H9 (cell line): ENCODE measurements around the gene AIF1L. TPM values are rescaled to one million over a fixed set of nuclear protein-coding genes. Genes with fewer than 3 reads are reported as not detected.

Experiments
- DNase-seq: peaks from one replicate; pipeline ENCODE4 v3.0.0-alpha.2; 2017
- H2AFZ ChIP-seq: one replicate; pipeline ENCODE4 v1.6.1; 2013; ENCODE audit warnings: mild to moderate bottlenecking, low read length, control low read depth, moderate library complexity
- H2AK5ac ChIP-seq: 2 replicates; pipeline ENCODE4 v1.6.1; 2013; ENCODE audit warnings: low read length, control low read depth, mixed read lengths; ENCODE audit not compliant: insufficient read length
- H2BK120ac ChIP-seq: one replicate; pipeline ENCODE4 v1.6.1; 2013; ENCODE audit warnings: low read depth, mild to moderate bottlenecking, low read length, control low read depth, inconsistent platforms; ENCODE audit not compliant: poor library complexity, severe bottlenecking
- H2BK12ac ChIP-seq: 2 replicates; pipeline ENCODE4 v1.6.1; 2013; ENCODE audit warnings: low read length, control low read depth, mixed read lengths, low read depth; ENCODE audit not compliant: insufficient read length
- H2BK15ac ChIP-seq: 2 replicates; pipeline ENCODE4 v1.6.1; 2013; ENCODE audit warnings: low read depth, low read length, control low read depth
- H2BK20ac ChIP-seq: one replicate; pipeline ENCODE4 v1.6.1; 2013; ENCODE audit warnings: low read depth, mild to moderate bottlenecking, low read length, control low read depth, inconsistent platforms; ENCODE audit not compliant: poor library complexity, severe bottlenecking
- H2BK5ac ChIP-seq: 2 replicates; pipeline ENCODE4 v1.6.1; 2013; ENCODE audit warnings: low read length, control low read depth, mixed read lengths; ENCODE audit not compliant: insufficient read length
- H3K14ac ChIP-seq: 2 replicates; pipeline ENCODE4 v1.6.1; 2013; ENCODE audit warnings: low read length, control low read depth; ENCODE audit not compliant: insufficient read depth
- H3K18ac ChIP-seq: 2 replicates; pipeline ENCODE4 v1.6.1; 2013; ENCODE audit warnings: low read depth, mild to moderate bottlenecking, mixed read lengths, low read length, control low read depth; ENCODE audit not compliant: insufficient read length
- H3K23ac ChIP-seq: 2 replicates; pipeline ENCODE4 v1.6.1; 2013; ENCODE audit warnings: low read length, control low read depth, mixed read lengths, low read depth; ENCODE audit not compliant: insufficient read length
- H3K23me2 ChIP-seq: 2 replicates; pipeline ENCODE4 v1.6.1; 2013; ENCODE audit warnings: low read depth, mild to moderate bottlenecking, mixed read lengths, low read length, control low read depth; ENCODE audit not compliant: insufficient read length, poor library complexity, severe bottlenecking
- H3K27ac ChIP-seq: 2 replicates; pipeline ENCODE4 v1.5.1; 2013; ENCODE audit warnings: low read length, control low read depth, mixed read lengths, low read depth; ENCODE audit not compliant: insufficient read length
- H3K27me3 ChIP-seq: 2 replicates; pipeline ENCODE4 v1.6.1; 2013; ENCODE audit warnings: low read length, control low read depth, inconsistent platforms; ENCODE audit not compliant: insufficient read depth
- H3K4ac ChIP-seq: 2 replicates; pipeline ENCODE4 v1.6.1; 2013; ENCODE audit warnings: low read depth, mild to moderate bottlenecking, control low read depth, inconsistent platforms, low read length, moderate library complexity
- H3K4me1 ChIP-seq: 2 replicates; pipeline ENCODE4 v1.6.1; 2013; ENCODE audit warnings: low read length, control low read depth, inconsistent platforms; ENCODE audit not compliant: insufficient read depth
- H3K4me2 ChIP-seq: 2 replicates; pipeline ENCODE4 v1.6.1; 2013; ENCODE audit warnings: low read length, control low read depth, mixed read lengths; ENCODE audit not compliant: insufficient read length, insufficient read depth
- H3K56ac ChIP-seq: 2 replicates; pipeline ENCODE4 v1.6.1; 2013; ENCODE audit warnings: low read depth, mild to moderate bottlenecking, mixed read lengths, low read length, control low read depth; ENCODE audit not compliant: insufficient read length
- H3K79me1 ChIP-seq: 2 replicates; pipeline ENCODE4 v1.6.1; 2013; ENCODE audit warnings: low read depth, mild to moderate bottlenecking, moderate library complexity, low read length, control low read depth, inconsistent platforms; ENCODE audit not compliant: insufficient read depth, poor library complexity, severe bottlenecking
- H3K79me2 ChIP-seq: 2 replicates; pipeline ENCODE4 v1.6.1; 2013; ENCODE audit warnings: low read length, control low read depth, inconsistent platforms; ENCODE audit not compliant: insufficient read depth
- H3K9ac ChIP-seq: 2 replicates; pipeline ENCODE4 v1.6.1; 2013; ENCODE audit warnings: low read length, control low read depth, mixed read lengths; ENCODE audit not compliant: insufficient read length; ENCODE audit errors: extremely low read depth
- H3K9me3 ChIP-seq: one replicate; pipeline ENCODE4 v1.6.1; 2013; ENCODE audit warnings: low read depth, low read length, inconsistent platforms; ENCODE audit not compliant: control insufficient read depth
- H3T11ph ChIP-seq: one replicate; pipeline ENCODE4 v1.6.1; 2013; ENCODE audit warnings: mild to moderate bottlenecking, low read length, control low read depth, inconsistent platforms
- H4K20me1 ChIP-seq: one replicate; pipeline ENCODE4 v1.6.1; 2013; ENCODE audit not compliant: control insufficient read depth, insufficient read length, insufficient read depth
- H4K5ac ChIP-seq: 2 replicates; pipeline ENCODE4 v1.6.1; 2013; ENCODE audit warnings: low read depth, mild to moderate bottlenecking, mixed read lengths, low read length, control low read depth; ENCODE audit not compliant: insufficient read length
- H4K8ac ChIP-seq: replicated peaks from 2 replicates; pipeline ENCODE4 v1.6.1; 2013; ENCODE audit warnings: low read length, control low read depth, mixed read lengths, low read depth; ENCODE audit not compliant: insufficient read length
- H4K91ac ChIP-seq: 2 replicates; pipeline ENCODE4 v1.6.1; 2013; ENCODE audit warnings: low read depth, mild to moderate bottlenecking, moderate library complexity, mixed read lengths, low read length, control low read depth; ENCODE audit not compliant: insufficient read length
- H3K27ac Mint-ChIP-seq, 3 experiments: 2 replicates in 2 of 3; 3 replicates in 1 of 3; pipeline ENCODE4 v1.8.0; 2020 to 2021; ENCODE audit warnings: mixed read lengths in 3 of 3, mild to moderate bottlenecking in 1 of 3, moderate library complexity in 1 of 3
- H3K27me3 Mint-ChIP-seq: 2 replicates; pipeline ENCODE4 v1.8.0; 2021; ENCODE audit warnings: low read depth, mild to moderate bottlenecking, moderate library complexity, mixed read lengths
- H3K36me3 Mint-ChIP-seq, 3 experiments: 2 replicates in 2 of 3; 3 replicates in 1 of 3; pipeline ENCODE4 v1.8.0; 2020 to 2021; ENCODE audit warnings: low read depth in 3 of 3, mixed read lengths in 3 of 3; ENCODE audit not compliant: insufficient read depth in 1 of 3
- H3K4me1 Mint-ChIP-seq, 2 experiments: 2 replicates each; pipeline ENCODE4 v1.8.0; 2020; ENCODE audit warnings: mixed read lengths in 2 of 2
- H3K4me3 Mint-ChIP-seq, 2 experiments: 2 replicates in 1 of 2; 3 replicates in 1 of 2; pipeline ENCODE4 v1.8.0; 2020 to 2021; ENCODE audit warnings: mild to moderate bottlenecking in 2 of 2, mixed read lengths in 2 of 2, moderate library complexity in 1 of 2
- H3K9me3 Mint-ChIP-seq, 2 experiments: 2 replicates in 1 of 2; 3 replicates in 1 of 2; pipeline ENCODE4 v1.8.0; 2020; ENCODE audit warnings: mild to moderate bottlenecking in 2 of 2, mixed read lengths in 2 of 2, moderate library complexity in 1 of 2
- WGBS: extraction: QIAGEN DNeasy Blood & Tissue Kit; methylation state at CpG from one replicate; pipeline ENCODE4 v1.1.7; 2013; ENCODE audit warnings: missing lambda C conversion rate, low lambda C conversion rate, mixed read lengths; ENCODE audit not compliant: insufficient read length; ENCODE audit errors: extremely low coverage; 5-methylcytosine and 5-hydroxymethylcytosine counted together
- total RNA-seq: library from RNA; stranded (reverse); gene quantifications from 2 replicates; pipeline ENCODE4 v1.2.1, GENCODE V29; 2021
- TF ChIP-seq, protein P1 (sequence below): fragments of 200-600 bp; sonication (generic); conservative IDR thresholded peaks from 3 replicates; pipeline ENCODE4 v1.8.0; 2021; ENCODE audit warnings: antibody characterized with exemption, mild to moderate bottlenecking

AIF1L gene
- total RNA-seq, 1 experiment from 2014 or later: 122 TPM

- Histone ChIP-seq H3K27ac (no peak overlapping the region), H3K14ac (no peak overlapping the region), H3T11ph (no peak overlapping the region), H3K9ac (no peak overlapping the region), H3K9me3 (no peaks in the 10 kb centered on the region), H3K23me2 (no peaks in the 10 kb centered on the region), H2BK20ac (no peak overlapping the region), H4K20me1 (no peaks in the 10 kb centered on the region), H2BK12ac (no peak overlapping the region), H3K56ac (no peak overlapping the region), H3K4me1 (no peaks in the 10 kb centered on the region), H2AK5ac (no peak overlapping the region), H4K8ac (no peak overlapping the region), H3K79me2 (no peaks in the 10 kb centered on the region), H3K4me2 (no peak overlapping the region), H2AFZ (no peak overlapping the region), H2BK15ac (no peak overlapping the region), H3K18ac (no peak overlapping the region), H2BK5ac (no peak overlapping the region), H2BK120ac (no peak overlapping the region), H3K4ac (no peak overlapping the region), H4K5ac (no peak overlapping the region), H4K91ac (no peak overlapping the region), H3K27me3 (no peaks in the 10 kb centered on the region), H3K23ac (no peak overlapping the region), H3K79me1 (no peaks in the 10 kb centered on the region)
- H3K27me3 Mint-ChIP-seq: no peaks in the 10 kb centered on the region; the same call in 1 of the 2 replicates
- H3K4me1 Mint-ChIP-seq: 0 out of 4 replicates have a peak, but pooled peaks cover 0 to 2% of the 10 kb centered on the region in 2 experiments
- no CpG with 5 or more reads among the region's 15 CpGs for WGBS
- H3K27ac Mint-ChIP-seq: peak overlapping the region in 1 of 3 experiments; percentile 40; a peak in 1 of 7 replicates
- no peaks in the 10 kb centered on the region; a peak in 1 of 5 replicates for H3K9me3 Mint-ChIP-seq
- DNase-seq: no peak
- peaks cover 0 to 5% (median 0%) of the 10 kb centered on the region in 3 experiments; a peak in 1 of 7 replicates for H3K36me3 Mint-ChIP-seq
- no peak overlapping the region for H3K4me3 Mint-ChIP-seq
- TF ChIP-seq, protein P1, sequence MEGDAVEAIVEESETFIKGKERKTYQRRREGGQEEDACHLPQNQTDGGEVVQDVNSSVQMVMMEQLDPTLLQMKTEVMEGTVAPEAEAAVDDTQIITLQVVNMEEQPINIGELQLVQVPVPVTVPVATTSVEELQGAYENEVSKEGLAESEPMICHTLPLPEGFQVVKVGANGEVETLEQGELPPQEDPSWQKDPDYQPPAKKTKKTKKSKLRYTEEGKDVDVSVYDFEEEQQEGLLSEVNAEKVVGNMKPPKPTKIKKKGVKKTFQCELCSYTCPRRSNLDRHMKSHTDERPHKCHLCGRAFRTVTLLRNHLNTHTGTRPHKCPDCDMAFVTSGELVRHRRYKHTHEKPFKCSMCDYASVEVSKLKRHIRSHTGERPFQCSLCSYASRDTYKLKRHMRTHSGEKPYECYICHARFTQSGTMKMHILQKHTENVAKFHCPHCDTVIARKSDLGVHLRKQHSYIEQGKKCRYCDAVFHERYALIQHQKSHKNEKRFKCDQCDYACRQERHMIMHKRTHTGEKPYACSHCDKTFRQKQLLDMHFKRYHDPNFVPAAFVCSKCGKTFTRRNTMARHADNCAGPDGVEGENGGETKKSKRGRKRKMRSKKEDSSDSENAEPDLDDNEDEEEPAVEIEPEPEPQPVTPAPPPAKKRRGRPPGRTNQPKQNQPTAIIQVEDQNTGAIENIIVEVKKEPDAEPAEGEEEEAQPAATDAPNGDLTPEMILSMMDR: no peak
Measured at GRCh38 chr9:131076347-131077195, 19.8 kb upstream of the AIF1L start.
